Liver (tissue), 9 donors: ENCODE measurements around the gene GUCA2A. TPM values are rescaled to one million over a fixed set of nuclear protein-coding genes. Genes with fewer than 3 reads are reported as not detected.

Source experiments
- DNase-seq: peaks from one replicate; pipeline ENCODE4 v3.0.0-alpha.2; 2017; ENCODE audit warnings: low spot score
- H3K27ac ChIP-seq, 2 donors: one replicate each; pipeline ENCODE4 v1.7.0; 2013; ENCODE audit warnings: inconsistent platforms in 2 of 2, low read length in 2 of 2, control low read depth in 1 of 2, low read depth in 1 of 2, mild to moderate bottlenecking in 1 of 2
- H3K27me3 ChIP-seq, 4 donors: one replicate each; pipeline versions ENCODE4 v1.6.1 to v1.7.0; 2013; ENCODE audit warnings: low read length in 3 of 4, inconsistent platforms in 1 of 4, mild to moderate bottlenecking in 1 of 4, moderate library complexity in 1 of 4; ENCODE audit not compliant: control insufficient read depth in 4 of 4, insufficient read depth in 4 of 4
- H3K36me3 ChIP-seq, 4 donors: one replicate each; pipeline versions ENCODE4 v1.6.1 to v1.7.0; 2013; ENCODE audit warnings: low read length in 3 of 4, mild to moderate bottlenecking in 3 of 4, low read depth in 1 of 4, moderate library complexity in 1 of 4; ENCODE audit not compliant: control insufficient read depth in 4 of 4, insufficient read depth in 3 of 4
- H3K4me1 ChIP-seq, 4 donors: one replicate each; pipeline versions ENCODE4 v1.6.1 to v1.7.0; 2013; ENCODE audit warnings: low read length in 3 of 4, mild to moderate bottlenecking in 3 of 4, moderate library complexity in 1 of 4; ENCODE audit not compliant: control insufficient read depth in 4 of 4, insufficient read depth in 4 of 4
- H3K4me3 ChIP-seq, 3 donors: one replicate each; pipeline versions ENCODE4 v1.6.1 to v1.7.0; 2013; ENCODE audit warnings: low read length in 3 of 3, control low read depth in 1 of 3, low read depth in 1 of 3, mild to moderate bottlenecking in 1 of 3
- H3K9ac ChIP-seq, 2 donors: one replicate each; pipeline ENCODE4 v1.7.0; 2013; ENCODE audit warnings: low read length in 2 of 2, mild to moderate bottlenecking in 2 of 2, moderate library complexity in 2 of 2, control low read depth in 1 of 2, low read depth in 1 of 2
- H3K9me3 ChIP-seq, 4 donors: one replicate each; pipeline versions ENCODE4 v1.6.1 to v1.7.0; 2013; ENCODE audit warnings: low read length in 3 of 4; ENCODE audit not compliant: control insufficient read depth in 4 of 4
- ATF3 ChIP-seq: IDR thresholded peaks from 2 replicates; pipeline ENCODE4 v1.6.1; 2016; ENCODE audit warnings: antibody characterized with exemption
- CTCF ChIP-seq: fragments of 150-350 bp; IDR thresholded peaks from 2 replicates; pipeline ENCODE4 v1.5.1; 2017; ENCODE audit warnings: improper control_type of control experiment, low read depth, low read length; ENCODE audit not compliant: missing input control
- FOXA1 ChIP-seq: IDR thresholded peaks from 2 replicates; pipeline ENCODE4 v1.6.1; 2016; ENCODE audit warnings: antibody characterized with exemption
- FOXA2 ChIP-seq: IDR thresholded peaks from 2 replicates; pipeline ENCODE4 v1.6.1; 2016; ENCODE audit warnings: antibody characterized with exemption
- GABPA ChIP-seq, 2 donors: IDR thresholded peaks in 1 of 2; conservative IDR thresholded peaks in 1 of 2; 2 replicates each; pipeline ENCODE4 v1.6.1; 2016; ENCODE audit warnings: antibody characterized with exemption in 2 of 2, mild to moderate bottlenecking in 1 of 2, moderate library complexity in 1 of 2
- HNF4A ChIP-seq, 2 donors: conservative IDR thresholded peaks; 2 replicates each; pipeline ENCODE4 v1.6.1; 2016; ENCODE audit warnings: antibody characterized with exemption in 2 of 2, mild to moderate bottlenecking in 2 of 2
- HNF4G ChIP-seq: IDR thresholded peaks from 2 replicates; pipeline ENCODE4 v1.6.1; 2016; ENCODE audit warnings: antibody characterized with exemption
- JUND ChIP-seq, 2 donors: IDR thresholded peaks; 2 replicates each; pipeline ENCODE4 v1.6.1; 2016; ENCODE audit warnings: antibody characterized with exemption in 2 of 2
- NR2F2 ChIP-seq: IDR thresholded peaks from 2 replicates; pipeline ENCODE4 v1.6.1; 2016; ENCODE audit warnings: antibody characterized with exemption
- RAD21 ChIP-seq, 2 donors: IDR thresholded peaks; 2 replicates each; pipeline ENCODE4 v1.6.1; 2016; ENCODE audit warnings: antibody characterized with exemption in 2 of 2, mild to moderate bottlenecking in 2 of 2
- RXRA ChIP-seq, 2 donors: IDR thresholded peaks; 2 replicates each; pipeline ENCODE4 v1.6.1; 2017 to 2018; ENCODE audit warnings: antibody characterized with exemption in 2 of 2, mild to moderate bottlenecking in 1 of 2
- SP1 ChIP-seq: IDR thresholded peaks from 2 replicates; pipeline ENCODE4 v1.6.1; 2018; ENCODE audit warnings: antibody characterized with exemption, mild to moderate bottlenecking
- TAF1 ChIP-seq: conservative IDR thresholded peaks from 2 replicates; pipeline ENCODE4 v1.6.1; 2016; ENCODE audit warnings: antibody characterized with exemption, mild to moderate bottlenecking
- YY1 ChIP-seq: IDR thresholded peaks from 2 replicates; pipeline ENCODE4 v1.6.1; 2016; ENCODE audit warnings: antibody characterized with exemption, mild to moderate bottlenecking
- ZBTB33 ChIP-seq: IDR thresholded peaks from 2 replicates; pipeline ENCODE4 v1.6.1; 2016; ENCODE audit warnings: antibody characterized with exemption
- WGBS: extraction: QIAGEN DNeasy Blood & Tissue Kit; methylation state at CpG from one replicate; pipeline ENCODE4 v1.1.7; 2013; 5-methylcytosine and 5-hydroxymethylcytosine counted together
- polyA plus RNA-seq, 2 donors: library from polyadenylated mRNA; stranded (reverse) in 1 of 2; unstranded in 1 of 2; fragments of 200-250 nt in 1 of 2; fragments of >200 nt in 1 of 2; fragmentation: Nextera tagmentation in 1 of 2; extraction: Ambion mirVana in 1 of 2; gene quantifications; one replicate each; pipeline versions ENCODE4 v1.2.1 to v1.2.3, GENCODE V29; 2013 to 2015
- total RNA-seq, 2 donors: library from RNA; depleted of rRNA; stranded (reverse); fragments of >200 nt; gene quantifications; one replicate each; pipeline ENCODE4 v1.2.3, GENCODE V29; 2014
- TF ChIP-seq, protein P1 (sequence below): IDR thresholded peaks from 2 replicates; pipeline ENCODE4 v1.6.1; 2016; ENCODE audit warnings: antibody characterized with exemption
- TF ChIP-seq, protein P2 (sequence below): IDR thresholded peaks from 2 replicates; pipeline ENCODE4 v1.6.1; 2016; ENCODE audit warnings: antibody characterized with exemption, mild to moderate bottlenecking
- donor health status: healthy.
- donor health status: healthy.
- donor health status: healthy.
- donor health status: healthy.
- donor health status: healthy.

GUCA2A gene
- total and polyA plus RNA-seq, 4 donors = not detected

- Histone ChIP-seq H3K9me3 (peaks cover 0 to 3% (median under 1%) of the 10 kb centered on the region in 4 donors), H3K36me3 (no peaks in the 10 kb centered on the region), H3K4me3 (no peak overlapping the region), H3K27me3 (no peaks in the 10 kb centered on the region), H3K4me1 (peaks cover 2 to 9% (median 7%) of the 10 kb centered on the region in 4 donors), H3K27ac (no peak overlapping the region), H3K9ac (no peak overlapping the region)
- TF ChIP-seq FOXA2 (no peak), TAF1 (no peak), YY1 (no peak), RAD21 (IDR thresholded peaks at IDR 0.05) (no peak), CTCF (no peak), ATF3 (no peak), GABPA (IDR thresholded peaks at IDR 0.05 in 1 of 2, conservative IDR thresholded peaks at IDR 0.05 in 1 of 2) (no peak), FOXA1 (no peak), RXRA (IDR thresholded peaks at IDR 0.05) (no peak), JUND (IDR thresholded peaks at IDR 0.05) (no peak), NR2F2 (no peak), HNF4G (no peak), SP1 (no peak)
- TF ChIP-seq, protein P1, sequence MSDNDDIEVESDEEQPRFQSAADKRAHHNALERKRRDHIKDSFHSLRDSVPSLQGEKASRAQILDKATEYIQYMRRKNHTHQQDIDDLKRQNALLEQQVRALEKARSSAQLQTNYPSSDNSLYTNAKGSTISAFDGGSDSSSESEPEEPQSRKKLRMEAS = no peak
- TF ChIP-seq, protein P2, sequence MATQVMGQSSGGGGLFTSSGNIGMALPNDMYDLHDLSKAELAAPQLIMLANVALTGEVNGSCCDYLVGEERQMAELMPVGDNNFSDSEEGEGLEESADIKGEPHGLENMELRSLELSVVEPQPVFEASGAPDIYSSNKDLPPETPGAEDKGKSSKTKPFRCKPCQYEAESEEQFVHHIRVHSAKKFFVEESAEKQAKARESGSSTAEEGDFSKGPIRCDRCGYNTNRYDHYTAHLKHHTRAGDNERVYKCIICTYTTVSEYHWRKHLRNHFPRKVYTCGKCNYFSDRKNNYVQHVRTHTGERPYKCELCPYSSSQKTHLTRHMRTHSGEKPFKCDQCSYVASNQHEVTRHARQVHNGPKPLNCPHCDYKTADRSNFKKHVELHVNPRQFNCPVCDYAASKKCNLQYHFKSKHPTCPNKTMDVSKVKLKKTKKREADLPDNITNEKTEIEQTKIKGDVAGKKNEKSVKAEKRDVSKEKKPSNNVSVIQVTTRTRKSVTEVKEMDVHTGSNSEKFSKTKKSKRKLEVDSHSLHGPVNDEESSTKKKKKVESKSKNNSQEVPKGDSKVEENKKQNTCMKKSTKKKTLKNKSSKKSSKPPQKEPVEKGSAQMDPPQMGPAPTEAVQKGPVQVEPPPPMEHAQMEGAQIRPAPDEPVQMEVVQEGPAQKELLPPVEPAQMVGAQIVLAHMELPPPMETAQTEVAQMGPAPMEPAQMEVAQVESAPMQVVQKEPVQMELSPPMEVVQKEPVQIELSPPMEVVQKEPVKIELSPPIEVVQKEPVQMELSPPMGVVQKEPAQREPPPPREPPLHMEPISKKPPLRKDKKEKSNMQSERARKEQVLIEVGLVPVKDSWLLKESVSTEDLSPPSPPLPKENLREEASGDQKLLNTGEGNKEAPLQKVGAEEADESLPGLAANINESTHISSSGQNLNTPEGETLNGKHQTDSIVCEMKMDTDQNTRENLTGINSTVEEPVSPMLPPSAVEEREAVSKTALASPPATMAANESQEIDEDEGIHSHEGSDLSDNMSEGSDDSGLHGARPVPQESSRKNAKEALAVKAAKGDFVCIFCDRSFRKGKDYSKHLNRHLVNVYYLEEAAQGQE = no peak
- 74% methylated on average over 7 of the region's 7 CpGs for WGBS
- DNase-seq = no peak
Measured at GRCh38 chr1:42157667-42158066, 6.9 kb downstream of the GUCA2A start.

DNA sequence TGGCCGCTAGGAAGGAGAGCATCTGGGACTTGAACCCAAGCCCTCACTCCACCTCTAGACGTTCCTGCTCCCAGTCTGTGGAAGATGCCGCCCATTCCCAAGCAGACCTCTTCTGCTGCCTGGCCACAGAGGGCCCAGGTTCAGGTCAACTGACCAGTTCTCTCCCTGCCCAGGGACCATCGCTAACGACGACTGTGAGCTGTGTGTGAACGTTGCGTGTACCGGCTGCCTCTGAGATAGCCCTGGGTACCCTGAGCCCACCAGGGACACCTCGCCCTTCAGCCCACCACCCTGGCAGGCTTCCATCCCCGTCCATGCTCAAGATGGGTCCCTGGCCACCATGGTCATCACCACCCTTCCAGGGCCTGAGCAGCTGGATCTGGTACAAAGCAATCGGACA, 9.2 kb downstream of the GUCA2A start:
- no peak for DNase-seq
- no peak overlapping the region for H3K27ac ChIP-seq
- WGBS = 92% methylated on average over 12 of the region's 12 CpGs
- no peak overlapping the region for H3K9ac ChIP-seq
- TF ChIP-seq ZBTB33 = no peak
- no peak for TF ChIP-seq HNF4G
- TF ChIP-seq HNF4A (conservative IDR thresholded peaks at IDR 0.05) = no peak
- H3K9me3 ChIP-seq = peaks cover 0 to 1% (median 0%) of the 10 kb centered on the region in 4 donors
- no peaks in the 10 kb centered on the region for H3K27me3 ChIP-seq
- no peak overlapping the region for H3K4me3 ChIP-seq
- H3K36me3 ChIP-seq = no peaks in the 10 kb centered on the region
- peaks cover 8 to 20% (median 10%) of the 10 kb centered on the region in 4 donors for H3K4me1 ChIP-seq
